ENCODE measurements around the gene ANKRD13B.

DNA sequence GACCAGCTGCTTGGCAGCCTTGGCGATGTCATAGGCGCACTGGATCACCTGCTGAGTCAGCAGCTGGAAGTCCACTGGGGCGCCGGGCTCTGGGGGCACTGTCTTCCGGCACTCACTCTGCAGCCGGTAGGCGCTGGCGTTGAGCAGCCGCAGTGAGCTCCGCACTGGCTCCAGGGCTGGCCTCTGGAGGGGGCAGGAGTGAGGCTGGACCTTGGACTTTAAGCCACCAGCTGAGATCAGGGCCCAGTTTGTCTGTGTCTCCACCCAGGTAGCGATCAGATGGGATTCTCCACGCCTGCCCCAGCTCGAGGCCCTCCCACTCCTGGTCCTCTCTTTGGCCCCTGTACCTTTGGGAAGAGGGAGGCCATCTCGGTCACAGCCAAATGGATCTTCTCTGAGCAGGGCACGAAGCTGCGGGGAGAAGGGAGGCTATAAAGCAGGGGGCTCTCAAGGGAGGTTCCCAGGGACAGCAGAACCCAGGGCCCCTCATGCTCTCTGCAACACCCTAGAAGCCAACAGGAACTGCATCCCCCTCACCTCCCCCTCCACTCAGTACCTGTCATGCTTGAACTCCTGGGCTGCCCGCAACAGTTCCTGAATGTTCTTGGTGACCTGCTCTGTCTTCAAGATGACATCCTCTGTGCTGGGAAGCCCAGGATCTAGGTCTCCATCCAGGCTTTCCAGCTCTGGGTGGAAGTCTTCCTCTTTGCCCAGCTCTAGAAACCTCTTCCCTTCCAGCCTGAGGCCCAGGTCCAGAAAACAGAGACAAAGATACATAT, 18.0 kb upstream of the ANKRD13B start:
- TF ChIP-seq, protein P1, sequence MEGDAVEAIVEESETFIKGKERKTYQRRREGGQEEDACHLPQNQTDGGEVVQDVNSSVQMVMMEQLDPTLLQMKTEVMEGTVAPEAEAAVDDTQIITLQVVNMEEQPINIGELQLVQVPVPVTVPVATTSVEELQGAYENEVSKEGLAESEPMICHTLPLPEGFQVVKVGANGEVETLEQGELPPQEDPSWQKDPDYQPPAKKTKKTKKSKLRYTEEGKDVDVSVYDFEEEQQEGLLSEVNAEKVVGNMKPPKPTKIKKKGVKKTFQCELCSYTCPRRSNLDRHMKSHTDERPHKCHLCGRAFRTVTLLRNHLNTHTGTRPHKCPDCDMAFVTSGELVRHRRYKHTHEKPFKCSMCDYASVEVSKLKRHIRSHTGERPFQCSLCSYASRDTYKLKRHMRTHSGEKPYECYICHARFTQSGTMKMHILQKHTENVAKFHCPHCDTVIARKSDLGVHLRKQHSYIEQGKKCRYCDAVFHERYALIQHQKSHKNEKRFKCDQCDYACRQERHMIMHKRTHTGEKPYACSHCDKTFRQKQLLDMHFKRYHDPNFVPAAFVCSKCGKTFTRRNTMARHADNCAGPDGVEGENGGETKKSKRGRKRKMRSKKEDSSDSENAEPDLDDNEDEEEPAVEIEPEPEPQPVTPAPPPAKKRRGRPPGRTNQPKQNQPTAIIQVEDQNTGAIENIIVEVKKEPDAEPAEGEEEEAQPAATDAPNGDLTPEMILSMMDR (IDR thresholded peaks at IDR 0.05), result no peak
- TF ChIP-seq POLR2AphosphoS5 (IDR thresholded peaks at IDR 0.05) (no peak), POLR2A (IDR thresholded peaks at IDR 0.05) (no peak)
